HTR-8/SVneo (cell line): ENCODE results near the gene CAPN12.
"Not testable (repeated sequence)": the region's sequence is repeated elsewhere in the genome, so short reads cannot be mapped to it uniquely, and the experiment has no call there.

ENCODE experiments used
- DNase-seq: peaks from one replicate; pipeline ENCODE4 v3.0.0; 2011; ENCODE audit warnings: low spot score, mixed read lengths; ENCODE audit not compliant: insufficient read length
- FAIRE-seq: peaks from 2 replicates; lab custom pipeline; 2011; peaks lifted over from hg19 to GRCh38; lab: Jason Lieb, UNC

CAPN12 gene

DNA sequence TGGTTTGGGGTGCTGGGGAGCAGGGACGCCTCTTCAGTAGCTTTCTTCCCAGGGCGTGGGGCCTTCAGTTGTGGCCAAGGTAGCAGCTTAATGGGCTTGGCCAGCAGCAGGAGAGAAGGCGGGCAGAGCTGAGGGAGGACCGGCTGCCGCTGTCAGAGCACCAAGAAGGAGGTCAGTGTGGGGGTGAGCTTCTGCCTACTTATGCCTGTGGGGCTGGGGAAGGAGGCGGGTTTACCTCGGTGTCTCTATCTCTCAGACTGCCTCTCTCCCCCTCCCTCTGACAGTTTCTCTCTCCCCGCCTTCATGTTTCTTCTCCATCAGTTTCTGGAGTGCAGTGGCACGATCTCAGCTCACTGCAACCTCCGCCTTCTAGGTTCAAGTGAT is at the start of gene CAPN12:
TSS of gene CAPN12 (minus strand) at position 177 of the 384 bp plus-strand sequence. CDS start 309 bp downstream, outside the sequence.
- DNase-seq, result no peak
- no peak for FAIRE-seq

DNA sequence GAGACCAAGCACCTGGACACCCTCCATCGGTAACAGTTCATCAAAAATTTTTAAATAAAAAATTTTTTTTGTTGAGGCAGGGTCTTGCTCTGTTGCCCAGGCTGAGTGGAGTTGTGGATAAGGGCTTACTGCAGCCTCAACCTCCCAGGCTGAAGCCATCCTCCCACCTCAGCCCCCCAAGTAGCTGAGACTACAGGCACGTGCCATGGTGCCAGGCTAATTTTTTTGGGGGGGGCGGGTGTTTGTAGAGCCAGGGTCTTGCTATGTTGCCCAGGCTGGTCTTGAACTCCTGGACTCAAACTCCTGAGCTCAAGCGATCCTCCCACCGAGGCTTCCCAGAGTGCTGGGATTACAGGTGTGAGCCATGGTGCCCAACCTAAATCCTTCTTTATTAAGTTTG is 49.4 kb upstream of the CAPN12 start:
- no peak for FAIRE-seq

GRCh38 chr19:38793177-38793576 is 48.9 kb upstream of the CAPN12 start:
- FAIRE-seq, result no peak
- no peak for DNase-seq

More for the DNA sequence above, 49.4 kb upstream of the CAPN12 start:
- no peak for DNase-seq

DNA sequence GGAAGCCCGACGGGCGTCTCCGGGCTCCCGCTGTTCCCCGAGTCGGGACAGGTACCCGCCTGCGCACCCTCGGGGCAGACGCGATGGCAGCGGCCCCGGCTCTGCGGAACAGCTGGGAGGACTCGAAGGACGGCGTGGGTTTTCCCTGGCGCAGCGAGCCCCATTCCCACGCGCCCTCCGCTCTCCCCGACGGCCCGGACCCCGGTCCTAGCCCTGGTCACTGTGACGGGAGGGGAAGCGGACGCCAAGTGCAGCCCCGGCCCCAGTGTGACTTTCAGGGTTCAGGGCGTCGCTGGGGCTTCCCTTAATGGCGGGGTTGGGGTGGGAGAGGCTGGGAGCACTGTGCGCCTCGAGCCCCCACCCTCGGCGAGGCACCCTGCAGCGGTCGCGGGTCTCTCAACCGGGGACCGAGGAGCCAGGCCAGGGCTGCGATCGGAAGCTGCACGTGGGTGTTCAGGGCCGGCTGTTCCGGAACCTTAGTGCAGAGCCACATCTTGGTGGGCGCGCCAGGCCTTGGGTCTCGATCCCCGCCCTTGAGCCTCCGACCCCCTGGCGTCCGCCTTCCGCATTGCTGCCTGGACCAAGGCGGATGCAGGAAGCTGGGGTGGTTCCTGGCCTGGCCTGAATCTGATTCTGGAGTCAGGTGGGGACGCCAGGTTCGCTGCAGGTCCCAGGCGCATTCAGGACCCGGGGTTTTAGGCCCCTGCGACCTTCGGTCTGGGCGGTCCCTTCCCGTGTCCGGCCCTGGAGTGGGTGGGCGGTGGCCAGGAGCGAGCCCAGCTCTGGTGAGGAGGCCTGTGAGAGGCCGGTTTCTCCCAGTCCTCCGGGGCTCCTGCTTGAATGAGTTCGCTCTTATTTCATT is 48.2 kb upstream of the CAPN12 start:
- no peak for DNase-seq
- FAIRE-seq, result no peak

DNA sequence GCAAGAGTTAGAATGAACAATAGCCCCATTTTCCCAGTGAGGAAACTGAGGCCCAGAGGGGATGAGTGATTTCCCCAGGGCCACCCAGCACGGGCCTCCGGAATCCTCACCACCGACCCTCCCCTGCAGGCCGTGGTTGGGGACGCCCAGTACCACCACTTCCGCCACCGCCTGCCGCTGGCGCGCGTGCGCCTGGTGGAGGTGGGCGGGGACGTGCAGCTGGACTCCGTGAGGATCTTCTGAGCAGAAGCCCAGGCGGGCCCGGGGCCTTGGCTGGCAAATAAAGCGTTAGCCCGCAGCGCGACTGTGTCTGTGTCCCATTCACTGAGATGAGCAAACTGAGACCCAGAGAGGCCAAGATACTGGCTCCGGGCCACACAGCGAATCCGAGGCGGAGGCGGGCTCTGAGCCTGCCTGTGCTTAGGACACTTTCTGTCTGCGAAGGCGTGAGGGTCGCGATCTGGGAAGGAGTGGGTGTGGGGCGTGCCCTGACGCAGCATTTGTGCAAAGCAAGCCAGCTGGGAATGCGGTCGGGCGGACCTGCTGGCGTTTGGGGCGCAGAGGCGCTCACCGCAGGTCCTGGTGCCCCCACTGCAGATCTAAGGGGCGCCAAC is 47.3 kb upstream of the CAPN12 start:
- not testable (repeated sequence) for DNase-seq, FAIRE-seq

- DNase-seq, result not testable (repeated sequence)
- FAIRE-seq, result peak; percentile 88
Measured at GRCh38 chr19:38790507-38791403, 46.5 kb upstream of the CAPN12 start.

DNA sequence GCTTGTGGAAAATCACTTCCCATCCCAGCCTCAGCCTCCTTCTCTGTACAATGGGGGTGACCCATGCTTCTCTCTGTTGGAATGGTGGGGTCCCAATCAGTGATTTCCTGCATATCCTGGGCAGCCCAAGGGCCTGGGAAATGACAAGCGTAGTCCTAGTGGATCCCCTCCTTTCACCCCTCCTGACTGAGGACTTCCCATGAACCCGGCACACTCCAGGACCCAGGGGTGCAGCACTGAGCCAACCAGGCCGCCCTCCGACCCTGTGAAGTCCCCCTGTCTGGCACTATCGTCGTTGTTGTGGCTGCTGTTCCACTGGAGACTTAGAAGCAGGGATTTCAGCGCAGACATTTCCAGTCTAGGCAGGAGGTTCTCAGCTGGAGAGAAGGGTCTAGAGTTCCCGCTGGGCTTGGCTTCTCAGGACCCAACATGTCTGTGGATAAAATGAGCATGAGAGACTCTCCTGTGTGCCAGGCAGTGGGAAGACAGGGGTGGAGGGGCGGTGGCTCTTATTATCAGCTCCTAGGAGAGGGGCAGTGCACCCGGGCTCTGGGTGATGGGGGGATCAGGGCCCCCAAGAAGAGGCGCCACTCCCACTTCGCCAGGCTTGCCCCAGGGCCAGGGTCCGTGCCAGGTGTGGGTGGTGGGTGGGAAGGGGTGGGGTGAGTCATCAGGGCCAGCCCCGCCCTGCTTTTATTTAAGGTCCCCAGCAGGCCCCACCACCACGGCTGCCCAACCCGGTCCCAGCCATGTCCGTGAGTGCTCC is 44.4 kb upstream of the CAPN12 start, which contains the start of gene LGALS7B:
TSS of gene LGALS7B (plus strand) at position 723 of the 766 bp plus-strand sequence. CDS start at position 750, 27 bp downstream.
- FAIRE-seq, result no peak
- no peak for DNase-seq

DNA sequence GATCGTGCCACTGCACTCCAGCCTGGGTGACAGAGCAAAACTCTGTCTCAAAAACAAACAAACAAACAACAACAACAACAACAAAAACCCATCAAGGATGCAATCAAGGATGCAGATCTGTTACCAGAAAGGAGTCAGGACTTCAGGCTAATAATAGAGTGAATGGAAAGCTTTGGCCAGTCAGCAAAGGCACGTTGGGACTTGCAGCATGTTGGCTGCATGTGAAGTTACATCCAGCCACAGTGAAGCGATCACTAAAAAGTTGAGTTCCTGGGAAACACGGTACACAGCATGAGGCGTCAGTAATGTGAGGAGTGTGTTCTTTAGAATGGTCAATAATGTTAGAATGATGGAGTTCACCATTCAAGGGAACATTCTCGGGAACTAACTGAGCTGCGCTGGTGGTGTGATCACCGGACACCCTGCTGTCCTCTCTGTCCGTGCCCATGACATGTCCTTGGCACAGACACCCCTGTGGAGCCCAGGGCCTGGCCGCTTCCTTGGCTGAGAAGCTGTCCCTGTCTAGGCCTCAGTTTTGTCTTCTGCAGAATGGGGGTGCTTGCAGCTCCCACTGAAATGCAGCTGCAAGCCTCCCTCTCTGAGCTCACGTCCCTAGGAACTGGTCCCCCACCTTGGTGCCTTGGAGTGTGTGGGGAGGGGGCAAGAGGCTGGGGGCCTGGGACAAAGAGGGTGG is 42.4 kb upstream of the CAPN12 start:
- DNase-seq, result no peak
- no peak for FAIRE-seq

- not testable (repeated sequence) for FAIRE-seq, DNase-seq
Measured at GRCh38 chr19:38786061-38786460, 41.8 kb upstream of the CAPN12 start.

GRCh38 chr19:38785187-38785699 is 41.0 kb upstream of the CAPN12 start:
- peak; percentile 23 for FAIRE-seq
- DNase-seq, result no peak

GRCh38 chr19:38784224-38784623 is 40.0 kb upstream of the CAPN12 start:
- FAIRE-seq, result no peak
- DNase-seq, result no peak

DNA sequence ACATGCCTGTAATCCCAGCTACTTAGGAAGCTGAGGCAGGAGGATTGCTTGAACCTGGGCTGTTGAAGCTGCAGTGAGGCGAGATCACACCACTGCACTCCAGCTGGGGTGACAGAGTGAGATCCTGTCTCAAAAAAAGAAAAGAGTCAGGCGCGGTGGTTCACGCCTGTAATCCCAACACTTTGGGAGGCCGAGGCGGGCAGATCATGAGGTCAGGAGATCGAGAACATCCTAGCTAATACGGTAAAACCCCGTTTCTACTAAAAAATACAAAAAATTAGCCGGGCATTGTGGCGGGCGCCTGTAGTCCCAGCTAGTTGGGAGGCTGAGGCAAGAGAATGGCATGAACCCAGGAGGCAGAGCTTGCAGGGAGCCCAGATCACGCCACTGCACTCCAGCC is 37.9 kb upstream of the CAPN12 start:
- DNase-seq, FAIRE-seq: not testable (repeated sequence)

- no peak for FAIRE-seq
Measured at GRCh38 chr19:38781058-38781457, 36.8 kb upstream of the CAPN12 start.

GRCh38 chr19:38780443-38780842 is 36.2 kb upstream of the CAPN12 start:
- no peak for FAIRE-seq

More at GRCh38 chr19:38781058-38781457, 36.8 kb upstream of the CAPN12 start:
- no peak for DNase-seq

GRCh38 chr19:38778733-38779132 is 34.5 kb upstream of the CAPN12 start:
- FAIRE-seq, result no peak
- no peak for DNase-seq

More at GRCh38 chr19:38780443-38780842, 36.2 kb upstream of the CAPN12 start:
- no peak for DNase-seq

- DNase-seq, result no peak
- no peak for FAIRE-seq
Measured at GRCh38 chr19:38774181-38774950, 30.1 kb upstream of the CAPN12 start.

- no peak for FAIRE-seq
- no peak for DNase-seq
Measured at GRCh38 chr19:38773469-38774177, 29.3 kb upstream of the CAPN12 start, which contains the start of gene LGALS7. Gene LGALS7 (minus strand): TSS chr19:38773517. CDS start chr19:38773492, 25 bp downstream.
